SK-N-SH (cell line): Measurements from ENCODE around the gene SH3PXD2A. TPM values are rescaled to one million over a fixed set of nuclear protein-coding genes. Genes with fewer than 3 reads are reported as not detected.

ENCODE experiments used
- CTCF ChIA-PET: fragments of 300-600, 350-600 bp; formaldehyde crosslinking; extraction: SDS; loops from one replicate; lab custom pipeline; 2021; lab: Yijun Ruan, JAX
- POLR2A ChIA-PET: fragments of 350-600 bp; sonication (Branson Sonifier 250); formaldehyde crosslinking; extraction: SDS; loops from one replicate; lab custom pipeline; 2020; ENCODE audit warnings: antibody characterized with exemption, inconsistent platforms; lab: Yijun Ruan, JAX
- DNase-seq: peaks from one replicate; pipeline ENCODE4 v3.0.0; 2012
- H2AFZ ChIP-seq: fragments of 200-600 bp; sonication (generic); 2 replicates; pipeline ENCODE4 v1.8.1; 2016; ENCODE audit warnings: antibody characterized with exemption, mild to moderate bottlenecking, low read depth
- H3F3A ChIP-seq: fragments of 200-600 bp; sonication (generic); replicated peaks from 2 replicates; pipeline ENCODE3; 2016; ENCODE audit warnings: antibody characterized with exemption, mild to moderate bottlenecking; ENCODE audit not compliant: insufficient read depth
- H3K27ac ChIP-seq, 2 experiments: fragments of 200-500 bp in 1 of 2; fragments of 200-600 bp in 1 of 2; sonication (Bioruptor generic) in 1 of 2; sonication (generic), shearing (Covaris generic) in 1 of 2; 2 replicates each; pipeline versions ENCODE4 v1.5.1 to v1.6.1; 2014 to 2016; ENCODE audit warnings: low read depth in 2 of 2, inconsistent platforms in 1 of 2, low read length in 1 of 2, mild to moderate bottlenecking in 1 of 2, mixed read lengths in 1 of 2
- H3K27me3 ChIP-seq: fragments of 200-600 bp; sonication (generic), shearing (Covaris generic); 2 replicates; pipeline ENCODE4 v1.6.1; 2016; ENCODE audit warnings: mixed run types; ENCODE audit not compliant: insufficient read depth
- H3K36me3 ChIP-seq, 2 experiments: fragments of 200-500 bp in 1 of 2; fragments of 200-600 bp in 1 of 2; sonication (Bioruptor generic) in 1 of 2; sonication (generic) in 1 of 2; replicated peaks in 1 of 2; 2 replicates each; pipeline versions ENCODE3 to v1.5.1; 2014 to 2016; ENCODE audit warnings: low read length in 1 of 2, mild to moderate bottlenecking in 1 of 2; ENCODE audit not compliant: insufficient read depth in 2 of 2, control insufficient read depth in 1 of 2
- H3K4me1 ChIP-seq, 2 experiments: fragments of 200-500 bp in 1 of 2; fragments of 200-600 bp in 1 of 2; sonication (Bioruptor generic) in 1 of 2; sonication (generic), shearing (Covaris generic) in 1 of 2; 2 replicates each; pipeline versions ENCODE4 v1.5.1 to v1.6.1; 2014 to 2016; ENCODE audit warnings: low read depth in 1 of 2, low read length in 1 of 2, mixed run types in 1 of 2; ENCODE audit not compliant: insufficient read depth in 2 of 2, control insufficient read depth in 1 of 2
- H3K4me2 ChIP-seq: fragments of 200-600 bp; sonication (generic), shearing (Covaris generic); 2 replicates; pipeline ENCODE4 v1.6.1; 2017; ENCODE audit warnings: mixed run types
- H3K4me3 ChIP-seq, 2 experiments: fragments of 200-500 bp in 1 of 2; fragments of 200-600 bp in 1 of 2; sonication (Bioruptor generic) in 1 of 2; sonication (generic), shearing (Covaris generic) in 1 of 2; 2 replicates each; pipeline versions ENCODE4 v1.5.1 to v1.8.1; 2014 to 2016; ENCODE audit warnings: low read depth in 2 of 2, inconsistent platforms in 1 of 2, low read length in 1 of 2, mild to moderate bottlenecking in 1 of 2, mixed read lengths in 1 of 2, moderate library complexity in 1 of 2
- H3K79me2 ChIP-seq: fragments of 200-600 bp; sonication (generic); 2 replicates; pipeline ENCODE4 v1.8.1; 2017; ENCODE audit warnings: mild to moderate bottlenecking; ENCODE audit not compliant: insufficient read depth
- H3K9ac ChIP-seq: fragments of 200-600 bp; sonication (generic); 2 replicates; pipeline ENCODE4 v1.6.1; 2017; ENCODE audit warnings: mixed run types
- H3K9me2 ChIP-seq: fragments of 200-600 bp; sonication (generic); 2 replicates; pipeline ENCODE4 v1.6.1; 2017; ENCODE audit warnings: mixed run types
- H3K9me3 ChIP-seq: fragments of 200-600 bp; sonication (generic); 2 replicates; pipeline ENCODE4 v1.6.1; 2017; ENCODE audit warnings: mixed run types, mild to moderate bottlenecking, moderate library complexity
- H4K20me1 ChIP-seq: fragments of 200-600 bp; sonication (generic); 2 replicates; pipeline ENCODE4 v1.6.1; 2017; ENCODE audit warnings: mild to moderate bottlenecking, mixed run types; ENCODE audit not compliant: insufficient read depth
- EP300 ChIP-seq, 2 experiments: IDR thresholded peaks; 2 replicates each; pipeline versions ENCODE4 v1.4.0 to v1.6.1; 2012; ENCODE audit warnings: borderline replicate concordance in 1 of 2, low read depth in 1 of 2, low read length in 1 of 2
- GATA2 ChIP-seq: sonication (generic); formaldehyde crosslinking; IDR thresholded peaks from 2 replicates; pipeline ENCODE4 v1.5.0; 2020; ENCODE audit warnings: mild to moderate bottlenecking, missing genetic modification reagents
- MXI1 ChIP-seq: IDR thresholded peaks from 2 replicates; pipeline ENCODE4 v1.6.1; 2012; ENCODE audit warnings: mild to moderate bottlenecking, low read depth, low read length, improper control_type of control experiment
- RXRA ChIP-seq: IDR thresholded peaks from 2 replicates; pipeline ENCODE4 v1.4.0; 2012; ENCODE audit warnings: low read depth, mild to moderate bottlenecking, borderline replicate concordance
- WGBS: methylation state at CpG from one replicate; pipeline ENCODE4 v1.1.6; 2017; ENCODE audit warnings: low lambda C conversion rate; 5-methylcytosine and 5-hydroxymethylcytosine counted together
- polyA plus RNA-seq, 3 experiments: library from polyadenylated mRNA; depleted of rRNA; stranded (reverse); fragments of >200 nt; gene quantifications; 2 replicates each; pipeline ENCODE4 v1.2.3, GENCODE V29; 2012
- TF ChIP-seq, protein P1 (sequence below): IDR thresholded peaks from 2 replicates; pipeline ENCODE4 v1.6.1; 2012; ENCODE audit warnings: mild to moderate bottlenecking, low read depth, low read length, moderate library complexity
- TF ChIP-seq, protein P2 (sequence below): fragments of 200-600 bp; sonication (generic); IDR thresholded peaks from 2 replicates; pipeline ENCODE4 v1.6.1; 2017; ENCODE audit warnings: antibody characterized with exemption, mild to moderate bottlenecking, moderate library complexity

Gene SH3PXD2A
- polyA plus RNA-seq, 1 of the 3 experiments (the other 2 are of a cell fraction): 2.5 TPM

DNA sequence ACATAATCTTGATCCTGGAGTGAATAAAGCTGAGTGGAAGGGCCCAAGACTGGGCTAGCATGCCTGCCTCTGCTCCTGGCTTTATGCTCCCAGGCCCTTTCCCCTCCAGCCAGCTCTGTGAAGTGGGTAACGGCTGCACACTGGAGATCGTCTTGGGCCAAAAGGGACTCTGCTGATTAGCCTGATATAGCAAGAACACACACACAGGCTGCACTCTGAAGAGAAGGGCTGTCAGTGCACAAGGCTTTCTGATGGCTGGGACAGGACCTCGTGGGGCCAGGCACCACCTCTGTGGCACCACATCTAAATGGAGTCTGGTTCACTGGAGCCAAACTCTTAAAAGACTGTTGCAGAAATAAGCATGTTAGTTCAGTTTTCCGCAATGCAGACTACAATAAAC is 200.5 kb downstream of the SH3PXD2A start:
- Histone ChIP-seq H3K9me3 (no peaks in the 10 kb centered on the region), H3K36me3 (no peaks in the 10 kb centered on the region), H4K20me1 (no peaks in the 10 kb centered on the region), H3K4me3 (no peak overlapping the region), H3K9me2 (no peaks in the 10 kb centered on the region), H3K27ac (peak overlapping the region in 1 of 2 experiments; percentile 16; a peak in 2 of 4 replicates), H3K4me2 (no peak overlapping the region), H3F3A (no peaks in the 10 kb centered on the region), H3K9ac (no peak overlapping the region), H3K4me1 (peaks cover 0 to 20% of the 10 kb centered on the region in 2 experiments; a peak in 1 of 4 replicates), H3K27me3 (no peaks in the 10 kb centered on the region), H2AFZ (no peak overlapping the region), H3K79me2 (no peaks in the 10 kb centered on the region)
- DNase-seq: no peak
- 67% methylated on average over 3 of the region's 4 CpGs for WGBS
- CTCF ChIA-PET: interaction anchor here (0.8 to 3.8 kb wide), 6 partner anchors 11 to 62 kb away, joined by 3 to 12 read pairs (median 4); no protein-coding TSS in a partner anchor
- POLR2A ChIA-PET: no interaction called here
- TF ChIP-seq, protein P1, sequence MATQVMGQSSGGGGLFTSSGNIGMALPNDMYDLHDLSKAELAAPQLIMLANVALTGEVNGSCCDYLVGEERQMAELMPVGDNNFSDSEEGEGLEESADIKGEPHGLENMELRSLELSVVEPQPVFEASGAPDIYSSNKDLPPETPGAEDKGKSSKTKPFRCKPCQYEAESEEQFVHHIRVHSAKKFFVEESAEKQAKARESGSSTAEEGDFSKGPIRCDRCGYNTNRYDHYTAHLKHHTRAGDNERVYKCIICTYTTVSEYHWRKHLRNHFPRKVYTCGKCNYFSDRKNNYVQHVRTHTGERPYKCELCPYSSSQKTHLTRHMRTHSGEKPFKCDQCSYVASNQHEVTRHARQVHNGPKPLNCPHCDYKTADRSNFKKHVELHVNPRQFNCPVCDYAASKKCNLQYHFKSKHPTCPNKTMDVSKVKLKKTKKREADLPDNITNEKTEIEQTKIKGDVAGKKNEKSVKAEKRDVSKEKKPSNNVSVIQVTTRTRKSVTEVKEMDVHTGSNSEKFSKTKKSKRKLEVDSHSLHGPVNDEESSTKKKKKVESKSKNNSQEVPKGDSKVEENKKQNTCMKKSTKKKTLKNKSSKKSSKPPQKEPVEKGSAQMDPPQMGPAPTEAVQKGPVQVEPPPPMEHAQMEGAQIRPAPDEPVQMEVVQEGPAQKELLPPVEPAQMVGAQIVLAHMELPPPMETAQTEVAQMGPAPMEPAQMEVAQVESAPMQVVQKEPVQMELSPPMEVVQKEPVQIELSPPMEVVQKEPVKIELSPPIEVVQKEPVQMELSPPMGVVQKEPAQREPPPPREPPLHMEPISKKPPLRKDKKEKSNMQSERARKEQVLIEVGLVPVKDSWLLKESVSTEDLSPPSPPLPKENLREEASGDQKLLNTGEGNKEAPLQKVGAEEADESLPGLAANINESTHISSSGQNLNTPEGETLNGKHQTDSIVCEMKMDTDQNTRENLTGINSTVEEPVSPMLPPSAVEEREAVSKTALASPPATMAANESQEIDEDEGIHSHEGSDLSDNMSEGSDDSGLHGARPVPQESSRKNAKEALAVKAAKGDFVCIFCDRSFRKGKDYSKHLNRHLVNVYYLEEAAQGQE: no peak
- TF ChIP-seq EP300 (IDR thresholded peaks at IDR 0.05; ENCODE audit: borderline replicate concordance in 1 of 2, low read depth in 1 of 2, low read length in 1 of 2) (no peak), GATA2 (CRISPR knock-in tag) (peak; percentile 59), RXRA (no peak), MXI1 (peak; percentile 76)

DNA sequence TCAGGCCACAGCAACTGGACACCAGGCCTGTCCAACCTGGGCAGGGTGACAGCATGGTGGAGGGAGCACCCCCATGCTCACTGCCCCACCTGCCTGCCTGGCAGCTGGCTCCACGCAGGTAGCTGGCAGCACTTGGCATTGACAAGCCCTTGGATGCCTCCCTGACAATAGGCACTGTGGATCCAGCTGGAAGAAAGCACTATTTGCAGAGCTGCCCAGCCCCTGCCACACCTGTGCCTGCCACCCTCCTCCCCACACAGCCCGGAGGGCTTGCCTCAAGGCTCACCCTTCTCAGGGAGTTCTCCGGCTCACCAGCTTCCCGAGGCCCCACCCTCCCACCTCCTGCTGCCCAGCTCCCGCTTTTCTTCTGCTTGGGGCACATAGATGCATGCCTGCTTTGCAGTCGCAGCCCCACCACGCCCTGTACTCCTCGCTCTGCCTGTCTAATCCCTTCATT is 201.8 kb downstream of the SH3PXD2A start:
- Histone ChIP-seq H3K4me3 (no peak overlapping the region), H3K4me2 (no peak overlapping the region)
- no peak for DNase-seq
- CTCF ChIA-PET: interaction anchor here (1.2 to 3.4 kb wide), 2 partner anchors 12 to 61 kb away, joined by 4 to 10 read pairs; no protein-coding TSS in a partner anchor
- TF ChIP-seq, protein P2, sequence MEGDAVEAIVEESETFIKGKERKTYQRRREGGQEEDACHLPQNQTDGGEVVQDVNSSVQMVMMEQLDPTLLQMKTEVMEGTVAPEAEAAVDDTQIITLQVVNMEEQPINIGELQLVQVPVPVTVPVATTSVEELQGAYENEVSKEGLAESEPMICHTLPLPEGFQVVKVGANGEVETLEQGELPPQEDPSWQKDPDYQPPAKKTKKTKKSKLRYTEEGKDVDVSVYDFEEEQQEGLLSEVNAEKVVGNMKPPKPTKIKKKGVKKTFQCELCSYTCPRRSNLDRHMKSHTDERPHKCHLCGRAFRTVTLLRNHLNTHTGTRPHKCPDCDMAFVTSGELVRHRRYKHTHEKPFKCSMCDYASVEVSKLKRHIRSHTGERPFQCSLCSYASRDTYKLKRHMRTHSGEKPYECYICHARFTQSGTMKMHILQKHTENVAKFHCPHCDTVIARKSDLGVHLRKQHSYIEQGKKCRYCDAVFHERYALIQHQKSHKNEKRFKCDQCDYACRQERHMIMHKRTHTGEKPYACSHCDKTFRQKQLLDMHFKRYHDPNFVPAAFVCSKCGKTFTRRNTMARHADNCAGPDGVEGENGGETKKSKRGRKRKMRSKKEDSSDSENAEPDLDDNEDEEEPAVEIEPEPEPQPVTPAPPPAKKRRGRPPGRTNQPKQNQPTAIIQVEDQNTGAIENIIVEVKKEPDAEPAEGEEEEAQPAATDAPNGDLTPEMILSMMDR: no peak
- TF ChIP-seq, all 33 proteins: peak for 0
- H2AFZ ChIP-seq: no peak overlapping the region
- no peak overlapping the region for H3K9ac ChIP-seq
- H3K79me2 ChIP-seq: no peaks in the 10 kb centered on the region
- H3K9me3 ChIP-seq: no peaks in the 10 kb centered on the region
- H3F3A ChIP-seq: no peaks in the 10 kb centered on the region
- H3K27me3 ChIP-seq: no peaks in the 10 kb centered on the region
- POLR2A ChIA-PET: no interaction called here
- H3K27ac ChIP-seq: no peak overlapping the region
- H4K20me1 ChIP-seq: no peaks in the 10 kb centered on the region
- 76% methylated on average over 6 of the region's 8 CpGs for WGBS
- H3K36me3 ChIP-seq: no peaks in the 10 kb centered on the region
- H3K4me1 ChIP-seq: peaks cover 0 to 34% of the 10 kb centered on the region in 2 experiments; a peak in 1 of 4 replicates
- H3K9me2 ChIP-seq: no peaks in the 10 kb centered on the region
